NCI-H146 (cell line): ENCODE measurements around the gene ZNF212.

ENCODE experiments used
- DNase-seq: peaks from one replicate; lab custom pipeline; 2025; lab: John Stamatoyannopoulos, UW

Gene ZNF212

GRCh38 chr7:149285603-149286002 is 46.2 kb downstream of the ZNF212 start:
- peak; percentile 56 for DNase-seq

GRCh38 chr7:149286811-149287400 is 47.5 kb downstream of the ZNF212 start:
- peak; percentile 12 for DNase-seq

- DNase-seq: no peak
Measured at GRCh38 chr7:149287622-149288021, 48.2 kb downstream of the ZNF212 start.

GRCh38 chr7:149289262-149289661 is 49.8 kb downstream of the ZNF212 start:
- DNase-seq: no peak

GRCh38 chr7:149289856-149290255 is 50.4 kb downstream of the ZNF212 start:
- no peak for DNase-seq

GRCh38 chr7:149291036-149291780 is 51.8 kb downstream of the ZNF212 start:
- no peak for DNase-seq

- no peak for DNase-seq
Measured at GRCh38 chr7:149291781-149292461, 52.5 kb downstream of the ZNF212 start.

GRCh38 chr7:149292462-149292823 is 53.0 kb downstream of the ZNF212 start:
- no peak for DNase-seq

- no peak for DNase-seq
Measured at GRCh38 chr7:149293338-149293737, 53.9 kb downstream of the ZNF212 start.

GRCh38 chr7:149293946-149294633 is 54.6 kb downstream of the ZNF212 start:
- DNase-seq: no peak

GRCh38 chr7:149294634-149295480 is 55.4 kb downstream of the ZNF212 start:
- DNase-seq: no peak

- DNase-seq: no peak
Measured at GRCh38 chr7:149295481-149295850, 56.0 kb downstream of the ZNF212 start.

GRCh38 chr7:149296368-149296767 is 56.9 kb downstream of the ZNF212 start:
- no peak for DNase-seq

- DNase-seq: no peak
Measured at GRCh38 chr7:149297034-149297755, 57.7 kb downstream of the ZNF212 start.

- no peak for DNase-seq
Measured at GRCh38 chr7:149300620-149301285, 61.3 kb downstream of the ZNF212 start.

GRCh38 chr7:149302222-149302621 is 62.8 kb downstream of the ZNF212 start:
- DNase-seq: no peak

- DNase-seq: no peak
Measured at GRCh38 chr7:149302865-149303264, 63.4 kb downstream of the ZNF212 start.

GRCh38 chr7:149304006-149304405 is 64.6 kb downstream of the ZNF212 start:
- DNase-seq: no peak
